Posterior cingulate gyrus (tissue), 11 donors: ENCODE data around the gene SLC25A41.

Source experiments
- DNase-seq, 10 donors: peaks; one replicate each; pipeline versions ENCODE4 v3.0.0 to v3.0.0-alpha.2; 2020 to 2021; ENCODE audit warnings: mixed read lengths in 3 of 10
- intact Hi-C: fragments of 100-400 bp; cut with DNase I; formaldehyde crosslinking; loops from one replicate; pipeline ENCODE4 v1.15.1; 2023

The SLC25A41 gene

DNA sequence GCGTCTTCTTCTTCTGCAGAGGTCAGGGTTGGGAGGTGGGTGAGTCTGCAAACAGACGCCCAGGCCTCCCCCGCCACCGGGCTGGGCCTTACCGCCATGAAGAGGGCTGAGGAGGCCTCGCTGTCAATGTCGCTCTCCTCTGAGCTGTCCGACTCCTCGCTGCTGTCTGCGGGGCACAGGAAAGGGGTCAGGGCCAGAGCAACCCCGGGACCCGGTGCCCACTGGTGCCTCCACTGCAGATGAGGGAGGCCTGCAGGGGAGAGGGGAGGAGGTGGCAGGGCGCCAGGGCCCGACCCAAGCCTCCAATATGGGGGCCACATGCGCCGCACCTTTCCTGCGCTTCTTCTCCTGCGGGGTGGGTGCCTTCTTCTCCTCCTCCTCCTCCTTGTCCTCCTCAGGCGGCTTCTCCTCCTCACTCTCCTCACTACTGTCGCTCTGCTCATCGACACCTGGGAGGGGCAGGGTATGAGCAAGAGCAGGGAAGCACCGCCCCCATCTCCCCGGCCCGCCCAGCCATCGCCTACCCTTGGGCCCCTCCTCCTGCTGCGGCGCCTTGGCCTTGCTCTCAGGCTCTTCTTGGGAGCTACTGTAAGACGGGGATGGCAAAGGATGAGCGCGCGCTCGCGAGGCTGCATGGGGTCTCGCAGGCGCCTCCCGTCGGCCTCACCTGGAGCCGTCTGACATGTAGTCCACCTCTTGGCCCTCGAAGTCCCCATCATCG, 52.4 kb downstream of the SLC25A41 start:
- intact Hi-C loops = no loop called here
- DNase-seq = no peak

DNA sequence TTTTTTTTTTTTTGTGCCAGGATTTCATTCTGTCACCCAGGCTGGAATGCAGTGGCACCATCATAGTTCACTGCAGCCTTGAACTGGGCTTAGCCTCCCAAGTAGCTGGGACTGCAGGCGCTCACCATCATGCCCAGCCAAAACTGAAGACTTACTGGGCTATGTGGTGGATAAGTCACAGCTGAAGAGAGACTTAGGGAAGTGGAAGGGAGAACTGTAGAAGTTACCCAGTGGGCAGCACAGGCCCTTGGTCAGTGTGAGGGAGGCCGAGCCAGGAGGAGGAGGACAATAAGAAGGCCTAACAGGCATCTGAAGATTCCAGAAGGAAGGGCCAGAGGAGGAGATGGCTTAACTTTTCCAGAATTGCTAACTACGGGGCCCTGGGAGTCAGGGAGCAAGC, 53.8 kb downstream of the SLC25A41 start:
- no peak for DNase-seq
- intact Hi-C loops = no loop called here

DNA sequence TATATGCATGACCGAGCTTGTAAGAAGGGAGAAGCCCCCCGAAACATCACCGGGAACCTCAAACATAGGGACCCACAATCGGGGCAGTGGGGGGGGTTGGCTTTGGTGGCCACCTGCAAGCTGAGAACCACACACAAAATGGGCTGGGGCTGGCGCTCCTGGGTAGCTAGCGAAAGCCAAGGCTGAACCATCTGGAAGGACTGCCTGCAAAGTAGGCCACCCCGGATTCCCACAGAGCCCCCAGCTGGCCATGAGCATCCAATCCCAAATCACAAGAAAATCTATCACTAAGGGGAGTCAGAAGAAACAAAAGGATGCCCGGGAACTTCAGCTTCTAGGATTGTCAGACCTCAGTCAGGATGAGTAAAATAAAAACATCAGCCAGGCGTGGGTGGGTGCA, 55.1 kb downstream of the SLC25A41 start:
- DNase-seq = peak in 1 of 10 donors; percentile 30
- intact Hi-C loops = no loop called here

DNA sequence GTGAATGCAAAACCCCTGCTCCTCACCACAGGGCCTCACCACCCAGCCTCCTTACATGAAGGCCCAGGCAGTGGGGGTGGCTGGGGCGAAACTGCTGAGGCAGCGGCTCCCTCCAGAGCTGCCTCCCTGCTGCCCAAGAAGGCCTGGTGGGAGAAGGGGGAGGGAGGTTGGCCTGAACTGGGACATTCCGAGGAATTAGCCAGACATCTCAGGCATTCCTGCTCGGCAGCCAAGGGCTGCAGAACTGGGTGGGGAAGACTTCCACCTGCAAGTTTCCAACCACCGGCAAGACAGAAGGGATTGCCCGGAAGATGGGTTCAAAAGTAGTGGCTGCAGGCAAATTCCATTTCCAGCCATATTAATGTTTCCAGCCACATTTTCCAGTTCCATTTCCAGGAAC, 55.5 kb downstream of the SLC25A41 start:
- DNase-seq = no peak
- intact Hi-C loops = no loop called here

DNA sequence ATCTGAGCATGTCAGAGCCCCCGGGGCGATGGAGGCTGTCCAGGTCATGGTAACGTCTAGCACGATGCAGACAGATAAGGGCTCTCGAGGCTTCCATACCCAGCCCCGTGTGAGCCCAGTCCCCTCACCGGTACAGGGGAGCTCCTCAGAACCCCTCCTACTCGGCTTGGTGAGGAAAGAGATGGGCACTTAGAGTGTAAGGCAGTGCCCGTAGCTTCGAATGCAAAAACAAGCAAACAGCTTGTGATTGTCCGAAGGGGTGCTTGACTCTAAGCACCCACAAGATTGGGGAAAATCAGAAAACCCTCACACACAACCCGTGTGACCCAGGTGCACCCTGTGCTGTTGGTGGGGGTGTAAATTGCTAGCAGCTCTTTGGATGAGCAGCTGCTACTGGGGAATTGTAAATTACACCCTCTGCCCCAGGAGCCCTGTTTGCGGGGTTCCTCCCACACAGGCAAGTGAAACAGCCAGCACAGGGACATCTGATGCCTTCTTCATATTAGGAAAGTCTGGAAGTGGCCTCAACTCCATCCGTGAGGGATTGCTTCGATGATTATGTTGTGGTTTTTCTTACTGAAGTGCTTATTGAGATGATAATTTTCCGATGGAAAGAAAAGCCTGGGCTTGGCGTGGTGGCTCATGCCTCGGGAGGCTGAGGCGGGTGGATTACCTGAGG, 56.9 kb downstream of the SLC25A41 start:
- no peak for DNase-seq
- intact Hi-C loops = no loop called here
